Measurements from ENCODE around the gene MRFAP1. TPM values are rescaled to one million over a fixed set of nuclear protein-coding genes. Genes with fewer than 3 reads are reported as not detected.
"Not testable (repeated sequence)": the region's sequence is repeated elsewhere in the genome, so short reads cannot be mapped to it uniquely, and the experiment has no call there.

MRFAP1 gene
- total RNA-seq, 2 experiments from 2014 or later: 150 to 151 TPM

DNA sequence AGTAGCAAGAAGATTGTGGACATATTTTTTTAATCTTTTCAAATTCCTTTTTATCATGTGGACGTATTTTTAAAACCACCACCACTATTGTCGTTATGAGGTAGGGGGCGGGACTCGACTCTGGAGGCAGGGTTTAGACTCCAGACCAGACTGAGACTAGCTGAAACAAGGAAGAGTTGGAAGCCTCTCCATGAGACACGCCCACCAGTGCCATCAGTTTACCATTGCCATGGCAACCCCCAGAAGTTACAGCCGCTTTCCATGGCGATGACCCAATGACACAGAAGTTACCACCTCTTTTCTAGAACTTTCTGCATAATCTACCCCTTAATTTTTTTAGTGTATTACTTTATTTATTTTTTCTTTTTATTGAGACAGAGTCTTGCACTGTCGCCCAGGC is 8.7 kb downstream of the MRFAP1 start:
- Mint-ChIP-seq H3K4me1 (ENCODE audit: low read depth) (peaks cover 2% of the 10 kb centered on the region), H3K27ac (no peak overlapping the region), H3K4me3 (no peak overlapping the region), H3K36me3 (ENCODE audit: low read depth) (no peaks in the 10 kb centered on the region), H3K9me3 (peaks cover under 1% of the 10 kb centered on the region), H3K27me3 (ENCODE audit: low read depth) (no peaks in the 10 kb centered on the region)
- CTCF ChIA-PET: interaction anchor here (0.6 kb wide), 1 partner anchor 17 kb away, joined by 3 read pairs; no protein-coding TSS in a partner anchor
- intact Hi-C loops (cut with micrococcal nuclease): no loop called here
- no peak for DNase-seq

DNA sequence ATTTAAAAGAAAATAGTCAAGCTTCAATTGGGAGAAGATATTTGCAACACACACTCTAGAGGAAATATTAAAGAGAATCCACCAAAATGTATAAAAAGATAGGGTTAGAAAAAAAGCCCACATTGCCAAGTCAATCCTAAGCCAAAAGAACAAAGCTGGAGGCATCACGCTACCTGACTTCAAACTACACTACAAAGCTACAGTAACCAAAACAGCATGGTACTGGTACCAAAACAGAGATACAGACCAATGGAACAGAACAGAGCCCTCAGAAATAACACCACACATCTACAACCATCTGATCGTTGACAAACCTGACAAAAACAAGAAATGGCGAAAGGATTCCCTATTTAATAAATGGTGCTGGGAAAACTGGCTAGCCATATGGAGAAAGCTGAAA is 13.7 kb downstream of the MRFAP1 start:
- H3K4me3 Mint-ChIP-seq; H3K36me3 Mint-ChIP-seq (ENCODE audit: low read depth); DNase-seq; H3K27ac Mint-ChIP-seq; H3K9me3 Mint-ChIP-seq; intact Hi-C loops (cut with micrococcal nuclease); H3K27me3 Mint-ChIP-seq (ENCODE audit: low read depth): not testable (repeated sequence)
- H3K4me1 Mint-ChIP-seq (ENCODE audit: low read depth): peaks cover 10% of the 10 kb centered on the region
- CTCF ChIA-PET: interaction anchor here (0.7 to 1.5 kb wide), 4 partner anchors 10 to 131 kb away, joined by 3 read pairs; no protein-coding TSS in a partner anchor

DNA sequence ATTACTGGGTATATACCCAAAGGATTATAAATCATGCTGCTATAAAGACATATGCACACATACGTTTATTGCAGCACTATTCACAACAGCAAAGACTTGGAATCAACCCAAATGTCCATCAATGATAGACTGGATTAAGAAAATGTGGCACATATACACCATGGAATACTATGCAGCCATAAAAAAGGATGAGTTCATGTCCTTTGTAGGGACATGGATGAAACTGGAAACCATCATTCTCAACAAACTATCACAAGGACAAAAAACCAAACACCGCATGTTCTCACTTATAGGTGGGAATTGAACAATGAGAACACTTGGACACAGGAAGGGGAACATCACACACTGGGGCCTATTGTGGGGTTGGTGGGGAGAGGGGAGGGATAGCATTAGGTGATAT is 14.8 kb downstream of the MRFAP1 start:
- CTCF ChIA-PET: interaction anchor here (1.3 kb wide), 1 partner anchor 14 kb away, joined by 3 read pairs; no protein-coding TSS in a partner anchor
- H3K27me3 Mint-ChIP-seq (ENCODE audit: low read depth); H3K9me3 Mint-ChIP-seq; H3K4me3 Mint-ChIP-seq; DNase-seq; intact Hi-C loops (cut with micrococcal nuclease); H3K36me3 Mint-ChIP-seq (ENCODE audit: low read depth); H3K27ac Mint-ChIP-seq: not testable (repeated sequence)
- H3K4me1 Mint-ChIP-seq (ENCODE audit: low read depth): peaks cover 15% of the 10 kb centered on the region

DNA sequence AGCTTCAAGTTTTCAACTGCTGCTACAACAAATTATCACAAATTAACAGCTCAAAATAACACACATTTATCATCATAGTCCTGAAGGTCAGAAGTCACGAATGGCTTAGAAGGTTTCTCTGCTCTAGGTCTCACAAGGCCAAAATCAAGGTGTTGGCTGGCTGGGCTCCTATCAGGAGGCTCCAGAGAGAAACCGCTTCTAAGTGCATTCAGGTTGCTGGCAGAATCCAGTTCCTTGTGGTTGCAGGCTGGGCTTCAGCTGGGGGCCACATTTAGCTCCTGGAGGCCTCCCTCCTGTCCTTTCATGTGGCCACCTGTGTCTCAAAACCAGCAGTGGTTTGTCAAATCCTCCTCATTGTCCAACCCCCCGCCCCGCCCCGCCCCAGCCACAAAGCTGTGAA is 15.4 kb downstream of the MRFAP1 start:
- intact Hi-C loops (cut with micrococcal nuclease): no loop called here
- peaks cover 15% of the 10 kb centered on the region for H3K4me1 Mint-ChIP-seq (ENCODE audit: low read depth)
- peaks cover 6% of the 10 kb centered on the region for H3K9me3 Mint-ChIP-seq
- CTCF ChIA-PET: interaction anchor here (0.9 to 1.7 kb wide), 2 partner anchors 9 to 19 kb away, joined by 4 to 5 read pairs; no protein-coding TSS in a partner anchor
- no peak overlapping the region for H3K4me3 Mint-ChIP-seq
- no peak for DNase-seq
- H3K27me3 Mint-ChIP-seq (ENCODE audit: low read depth): no peaks in the 10 kb centered on the region
- no peak overlapping the region for H3K27ac Mint-ChIP-seq
- no peaks in the 10 kb centered on the region for H3K36me3 Mint-ChIP-seq (ENCODE audit: low read depth)

DNA sequence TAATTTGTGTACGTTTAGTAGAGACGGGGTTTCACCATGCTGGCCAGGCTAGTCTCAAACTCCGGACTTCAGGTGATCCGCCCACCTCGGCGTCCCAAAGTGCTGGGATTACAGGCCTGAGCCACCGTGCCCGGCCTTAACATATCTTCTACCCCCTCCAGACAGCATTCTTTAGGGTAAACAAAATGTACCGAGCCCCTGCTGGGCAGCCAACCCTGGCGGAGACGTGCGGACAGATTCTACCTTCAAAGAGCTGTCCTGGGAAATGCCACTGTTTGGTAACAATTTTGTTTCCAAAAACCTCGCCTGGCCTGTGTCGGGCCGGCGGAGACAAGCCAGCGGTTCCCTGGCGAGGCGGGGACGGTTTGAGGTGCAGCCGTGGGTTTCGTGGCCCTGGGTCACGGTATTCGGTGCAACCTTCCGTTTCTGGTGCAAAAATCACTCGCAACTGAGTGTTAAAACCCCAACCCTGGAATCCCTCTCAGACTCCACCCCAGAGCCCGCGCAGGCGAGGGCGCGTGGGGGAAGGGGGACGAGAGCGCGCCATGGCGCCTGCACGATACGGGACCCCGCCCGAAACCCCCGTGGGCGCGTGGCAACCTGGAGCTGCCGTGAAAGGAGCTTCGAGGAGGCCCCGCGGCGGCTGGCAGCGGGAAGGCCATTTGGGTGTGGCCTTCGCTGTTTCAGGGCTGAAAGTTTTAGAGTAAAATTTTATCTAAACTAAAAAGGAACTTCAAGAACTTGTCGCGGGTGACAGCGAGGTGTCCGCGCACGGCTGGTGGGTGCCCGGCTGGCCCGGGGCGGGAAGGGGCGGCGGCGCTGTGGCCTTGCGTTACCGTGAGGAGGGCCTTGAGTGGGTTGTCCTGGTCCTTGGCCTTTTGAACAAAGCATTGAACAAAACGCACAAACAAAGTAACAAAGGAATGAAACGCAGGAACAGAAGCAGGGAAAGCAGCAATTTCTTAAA is 17.0 kb downstream of the MRFAP1 start:
- peaks cover 6% of the 10 kb centered on the region for H3K9me3 Mint-ChIP-seq
- no peak overlapping the region for H3K27ac Mint-ChIP-seq

DNA sequence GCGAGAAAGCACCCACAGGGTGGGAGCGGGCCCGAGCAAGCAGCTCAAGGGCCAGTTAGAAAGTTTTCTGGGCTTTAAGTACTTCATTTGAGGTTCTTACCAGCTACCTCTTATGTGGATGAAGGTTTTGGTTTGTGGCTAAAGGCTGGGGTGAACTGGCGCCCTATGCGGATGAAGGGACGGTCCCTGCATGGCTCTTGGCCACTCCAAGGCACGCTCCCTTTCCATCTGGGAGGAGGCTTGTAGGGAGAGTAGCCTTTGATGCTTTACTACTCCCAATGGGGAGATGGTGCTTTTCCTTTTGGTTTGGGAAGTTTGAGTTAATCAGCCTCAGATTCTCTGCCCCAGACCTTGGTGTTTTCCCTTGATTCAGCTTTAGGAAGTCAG is 17.7 kb downstream of the MRFAP1 start:
- Mint-ChIP-seq H3K36me3 (ENCODE audit: low read depth) (no peaks in the 10 kb centered on the region), H3K27ac (no peak overlapping the region), H3K4me3 (peak overlapping the region; percentile 67), H3K9me3 (peaks cover 6% of the 10 kb centered on the region), H3K27me3 (ENCODE audit: low read depth) (no peaks in the 10 kb centered on the region), H3K4me1 (ENCODE audit: low read depth) (peaks cover 15% of the 10 kb centered on the region)
- intact Hi-C loops (cut with micrococcal nuclease): loop anchor here (2.0 kb wide), 1 partner anchor 17 kb away; the partner anchor contains the start of gene MRFAP1
- CTCF ChIA-PET: interaction anchor here (0.7 to 2.6 kb wide), 3 partner anchors 12 to 215 kb away, joined by 3 to 11 read pairs (median 4); a partner anchor contains a TSS
- no peak for DNase-seq

More for the DNA sequence above, 17.0 kb downstream of the MRFAP1 start:
- H3K36me3 Mint-ChIP-seq (ENCODE audit: low read depth): no peaks in the 10 kb centered on the region
- H3K4me1 Mint-ChIP-seq (ENCODE audit: low read depth): peaks cover 15% of the 10 kb centered on the region
- CTCF ChIA-PET: interaction anchor here (1.7 to 2.6 kb wide), 2 partner anchors 17 kb away, joined by 4 to 11 read pairs; a partner anchor contains a TSS
- intact Hi-C loops (cut with micrococcal nuclease): loop anchor here (2.0 kb wide), 1 partner anchor 17 kb away; the partner anchor contains the start of gene MRFAP1
- H3K4me3 Mint-ChIP-seq: no peak overlapping the region
- DNase-seq: no peak
- no peaks in the 10 kb centered on the region for H3K27me3 Mint-ChIP-seq (ENCODE audit: low read depth)

DNA sequence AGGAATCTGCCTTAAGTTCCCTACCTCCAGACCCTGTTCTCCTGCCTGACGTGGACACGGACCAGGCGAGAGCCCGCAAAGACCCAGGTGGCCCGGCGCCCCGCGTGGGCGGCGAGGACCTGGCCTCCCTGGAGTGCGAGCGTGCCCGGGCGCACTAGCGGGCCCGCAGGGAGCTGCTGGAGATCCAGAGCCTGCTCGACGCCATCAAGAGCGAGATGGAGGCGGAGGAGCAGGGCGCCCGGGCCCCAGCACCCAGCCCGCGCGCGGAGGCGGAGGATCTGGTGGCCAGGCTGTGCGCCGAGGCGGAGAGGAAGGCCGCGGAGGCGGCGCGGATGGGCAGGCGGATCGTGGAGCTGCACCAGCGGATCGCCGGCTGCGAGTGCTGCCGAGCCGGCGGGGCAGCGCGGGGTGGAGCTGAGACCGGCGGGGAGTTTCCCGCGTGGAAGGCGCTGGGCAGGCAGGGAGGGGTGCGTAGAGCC is 18.2 kb downstream of the MRFAP1 start:
- peak; percentile 54 for DNase-seq
- Mint-ChIP-seq H3K27ac (no peak overlapping the region), H3K9me3 (peaks cover 6% of the 10 kb centered on the region), H3K27me3 (ENCODE audit: low read depth) (no peaks in the 10 kb centered on the region), H3K4me3 (peak overlapping the region; percentile 67), H3K4me1 (ENCODE audit: low read depth) (peaks cover 15% of the 10 kb centered on the region), H3K36me3 (ENCODE audit: low read depth) (no peaks in the 10 kb centered on the region)
- CTCF ChIA-PET: interaction anchor here (0.7 to 2.6 kb wide), 6 partner anchors 13 to 215 kb away, joined by 3 to 11 read pairs (median 4); a partner anchor contains a TSS
- intact Hi-C loops (cut with micrococcal nuclease): loop anchor here (2.0 kb wide), 1 partner anchor 18 kb away; the partner anchor contains the start of gene MRFAP1

DNA sequence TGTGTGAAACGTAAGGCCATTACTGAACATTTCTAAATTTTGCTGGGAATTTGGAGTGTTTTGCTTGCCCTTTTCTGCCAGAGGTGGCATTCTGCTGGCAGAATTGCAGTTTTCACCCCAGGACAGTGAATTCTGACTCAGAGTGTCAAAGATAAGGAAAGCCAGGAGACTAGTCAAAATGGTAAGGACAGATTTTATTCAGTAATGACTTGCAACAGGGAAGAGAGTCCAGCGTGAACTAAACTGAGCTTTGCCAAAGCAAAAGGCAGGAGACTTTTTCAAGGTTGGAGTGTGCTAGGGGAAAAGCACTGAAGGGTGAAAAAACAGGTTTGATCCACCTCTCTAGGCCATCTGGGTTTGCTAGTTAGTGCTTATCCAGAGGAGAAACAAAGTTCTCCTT is 19.4 kb downstream of the MRFAP1 start:
- Mint-ChIP-seq H3K27me3 (ENCODE audit: low read depth) (no peaks in the 10 kb centered on the region), H3K36me3 (ENCODE audit: low read depth) (no peaks in the 10 kb centered on the region), H3K9me3 (peaks cover 4% of the 10 kb centered on the region), H3K4me3 (no peak overlapping the region), H3K4me1 (ENCODE audit: low read depth) (peaks cover 18% of the 10 kb centered on the region), H3K27ac (no peak overlapping the region)
- CTCF ChIA-PET: interaction anchor here (1.2 to 2.6 kb wide), 2 partner anchors 14 to 31 kb away, joined by 5 to 11 read pairs; a partner anchor contains a TSS
- intact Hi-C loops (cut with micrococcal nuclease): loop anchor here (2.0 kb wide), 1 partner anchor 19 kb away; the partner anchor contains the start of gene MRFAP1
- no peak for DNase-seq

DNA sequence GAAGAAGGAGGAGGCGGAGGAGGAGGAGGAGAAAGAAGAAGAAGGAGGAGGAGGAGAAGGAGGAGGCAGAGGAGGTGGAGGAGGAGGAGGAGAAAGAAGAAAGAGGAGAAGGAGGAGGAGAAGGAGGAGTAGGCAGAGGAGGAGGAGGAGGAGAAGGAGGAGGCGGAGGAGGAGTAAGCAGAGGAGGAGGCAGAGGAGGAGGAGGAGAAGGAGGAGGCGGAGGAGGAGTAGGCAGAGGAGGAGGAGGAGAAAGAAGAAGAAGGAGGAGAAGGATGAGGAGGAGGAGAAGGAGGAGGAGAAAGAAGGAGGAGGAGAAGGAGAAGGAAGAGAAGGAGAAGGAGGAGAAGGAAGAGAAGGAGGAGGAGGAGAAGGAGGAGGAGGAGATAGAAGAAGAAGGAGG is 19.9 kb downstream of the MRFAP1 start:
- CTCF ChIA-PET: interaction anchor here (2.6 kb wide), 1 partner anchor 14 kb away, joined by 11 read pairs; a partner anchor contains a TSS
- intact Hi-C loops (cut with micrococcal nuclease): no loop called here
- no peaks in the 10 kb centered on the region for H3K27me3 Mint-ChIP-seq (ENCODE audit: low read depth)
- no peak overlapping the region for H3K27ac Mint-ChIP-seq
- peaks cover 3% of the 10 kb centered on the region for H3K9me3 Mint-ChIP-seq
- no peak overlapping the region for H3K4me3 Mint-ChIP-seq
- H3K36me3 Mint-ChIP-seq (ENCODE audit: low read depth): no peaks in the 10 kb centered on the region
- DNase-seq: no peak
- peaks cover 18% of the 10 kb centered on the region for H3K4me1 Mint-ChIP-seq (ENCODE audit: low read depth)

DNA sequence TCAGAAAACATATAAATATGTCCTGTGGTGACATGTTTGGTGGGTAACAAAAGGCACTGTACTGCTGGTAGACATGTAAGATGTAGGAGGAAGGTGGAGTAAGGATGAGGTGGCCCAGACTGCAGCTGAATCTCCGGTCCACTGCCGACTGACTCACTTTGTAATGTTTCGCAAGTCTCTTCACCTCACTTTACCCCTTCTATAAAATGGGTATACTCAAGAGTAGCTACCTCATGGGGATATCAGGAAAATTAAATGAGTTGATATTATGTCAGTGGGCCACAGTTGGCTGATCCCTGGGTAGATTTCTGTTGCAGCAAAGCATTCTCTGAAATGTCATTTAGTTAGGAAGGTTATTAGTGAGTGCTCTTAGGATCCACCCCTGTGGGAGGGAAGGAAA is 22.1 kb downstream of the MRFAP1 start:
- H3K27me3 Mint-ChIP-seq (ENCODE audit: low read depth): no peaks in the 10 kb centered on the region
- no peaks in the 10 kb centered on the region for H3K9me3 Mint-ChIP-seq
- intact Hi-C loops (cut with micrococcal nuclease): no loop called here
- peaks cover 18% of the 10 kb centered on the region for H3K4me1 Mint-ChIP-seq (ENCODE audit: low read depth)
- DNase-seq: no peak
- H3K36me3 Mint-ChIP-seq (ENCODE audit: low read depth): no peaks in the 10 kb centered on the region
- CTCF ChIA-PET: interaction anchor here (0.6 to 4.4 kb wide), 6 partner anchors 11 to 408 kb away, joined by 3 to 27 read pairs (median 3); a partner anchor contains a TSS
- H3K4me3 Mint-ChIP-seq: no peak overlapping the region
- no peak overlapping the region for H3K27ac Mint-ChIP-seq

DNA sequence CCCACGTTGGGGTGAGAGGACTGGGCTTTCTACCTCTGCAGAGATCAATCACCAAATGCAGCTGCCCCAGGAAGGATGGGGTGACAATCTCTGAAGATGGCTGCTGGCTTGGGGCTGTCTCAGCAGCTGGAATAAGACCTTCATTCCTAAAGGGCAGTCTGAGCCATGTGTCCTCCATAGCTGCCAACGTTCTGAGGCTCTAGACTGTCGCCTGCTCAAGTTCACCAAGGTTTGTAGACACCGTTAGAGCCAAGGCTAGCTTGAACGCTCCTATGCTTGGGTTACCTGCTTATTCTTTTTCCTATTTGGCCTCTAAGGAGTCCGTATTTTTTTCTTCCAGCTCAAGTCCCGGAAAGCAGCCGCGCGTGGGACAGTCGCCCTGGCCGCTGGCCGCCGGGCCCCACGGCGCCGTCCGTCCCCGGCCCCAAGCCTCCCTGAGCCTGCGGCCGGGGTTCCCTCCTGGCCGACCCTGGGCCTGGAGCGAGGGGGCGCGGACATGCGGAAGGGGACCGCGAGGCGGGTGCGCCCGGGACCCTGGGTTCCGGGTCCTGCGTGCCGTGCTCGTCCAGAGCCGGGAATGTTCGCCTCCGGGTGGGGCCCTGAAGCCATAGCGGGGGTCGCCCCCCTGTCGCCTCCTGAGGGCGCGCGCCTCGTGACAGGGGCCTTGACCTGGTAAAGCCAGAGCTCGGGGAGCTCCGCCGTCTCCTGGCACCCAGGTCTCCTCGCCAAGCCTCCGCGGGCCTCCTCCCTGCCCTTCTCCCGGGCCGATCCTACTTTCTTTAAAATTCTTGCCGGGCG is 23.3 kb downstream of the MRFAP1 start:
- intact Hi-C loops (cut with micrococcal nuclease): loop anchor here (2.0 kb wide), 1 partner anchor 89 kb away; the partner anchor contains the start of gene MAN2B2
- H3K4me1 Mint-ChIP-seq (ENCODE audit: low read depth): peaks cover 11% of the 10 kb centered on the region
- no peaks in the 10 kb centered on the region for H3K9me3 Mint-ChIP-seq
- H3K27me3 Mint-ChIP-seq (ENCODE audit: low read depth): no peaks in the 10 kb centered on the region
- H3K4me3 Mint-ChIP-seq: peak overlapping the region; percentile 17
- DNase-seq: no peak
- CTCF ChIA-PET: interaction anchor here (0.7 to 4.4 kb wide), 8 partner anchors 8 to 114 kb away, joined by 3 to 27 read pairs (median 4); a partner anchor contains a TSS
- no peaks in the 10 kb centered on the region for H3K36me3 Mint-ChIP-seq (ENCODE audit: low read depth)
- no peak overlapping the region for H3K27ac Mint-ChIP-seq
